ENCODE data around the gene NRCAM.
"Not testable (repeated sequence)": the region's sequence is repeated elsewhere in the genome, so short reads cannot be mapped to it uniquely, and the experiment has no call there.

The NRCAM gene

DNA sequence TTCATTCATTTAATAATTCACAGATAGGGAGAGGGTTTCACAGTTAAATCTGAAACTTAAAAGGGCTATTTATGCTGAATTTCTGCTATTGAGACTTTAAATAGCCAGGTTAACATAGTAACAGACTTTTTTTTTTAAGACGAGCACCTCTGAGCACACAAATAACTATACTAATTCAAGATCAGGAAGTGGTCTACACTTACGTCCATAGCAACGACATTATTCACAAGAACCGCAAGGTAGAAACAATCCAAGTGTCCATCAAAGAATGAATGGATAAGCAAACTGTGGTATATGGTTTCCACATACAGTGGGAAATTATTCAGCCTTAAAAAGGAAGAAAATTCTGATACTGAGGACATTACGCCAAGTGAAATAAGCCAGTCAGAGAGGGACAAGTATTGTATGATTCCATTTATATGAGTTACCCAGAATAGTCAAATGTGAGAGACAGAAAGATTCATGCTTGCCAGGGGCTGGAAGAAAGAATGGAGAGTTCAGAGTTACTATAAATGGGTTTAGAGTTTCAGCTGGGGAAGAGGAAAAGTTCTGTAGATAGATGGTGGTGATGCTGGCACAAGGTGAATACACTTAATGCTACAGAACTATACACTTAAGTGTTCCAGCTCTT lies 185.7 kb downstream of the NRCAM start:
- DNase-seq, result no peak

DNA sequence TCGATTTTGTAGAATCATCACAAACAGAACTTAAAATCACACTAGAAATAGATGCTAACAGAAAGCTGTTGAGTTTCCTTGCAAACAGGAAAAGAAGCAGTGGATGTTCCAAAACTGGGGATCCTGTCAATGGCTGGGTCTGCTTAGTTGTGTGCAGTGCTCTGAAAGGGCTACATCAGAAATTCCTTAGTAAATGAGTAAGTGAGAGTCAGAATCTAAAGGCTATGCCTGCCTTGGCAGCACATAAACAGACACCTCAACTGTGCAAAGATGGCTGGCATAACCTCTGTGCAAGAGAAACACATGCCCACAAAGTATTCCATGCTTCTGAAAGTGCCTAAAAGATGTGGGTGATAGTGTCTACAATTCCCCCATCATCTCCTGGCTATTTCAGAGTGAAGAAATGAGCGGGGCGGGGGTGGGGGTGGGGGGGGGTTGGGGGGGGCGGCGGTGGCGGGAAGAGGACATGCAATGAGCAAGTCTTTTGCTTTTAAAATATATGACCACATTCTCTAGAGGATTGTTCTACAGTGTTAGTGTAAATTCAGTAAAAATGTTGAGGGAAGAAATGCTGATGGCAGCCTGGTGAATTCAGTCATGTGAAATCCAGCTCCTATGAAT lies 187.9 kb downstream of the NRCAM start:
- DNase-seq, result no peak

DNA sequence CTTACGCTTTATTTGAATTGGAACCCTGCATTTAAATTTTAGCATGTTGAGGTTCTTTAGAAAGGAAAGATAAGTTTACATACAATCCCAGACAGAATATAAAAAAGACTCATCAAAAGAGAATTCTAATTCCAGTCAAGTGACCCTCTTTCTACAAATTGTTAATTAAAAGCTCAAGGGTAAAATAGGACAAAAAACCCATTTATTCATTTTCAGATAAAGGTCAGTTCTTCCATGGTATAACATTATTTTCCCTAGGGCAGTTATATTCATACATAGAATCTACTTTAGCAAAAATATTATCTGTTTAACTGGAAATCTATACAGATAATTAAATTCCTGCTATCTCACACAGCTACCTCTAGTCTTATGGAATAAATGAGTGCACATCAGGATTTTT lies 188.6 kb downstream of the NRCAM start:
- DNase-seq, result no peak

DNA sequence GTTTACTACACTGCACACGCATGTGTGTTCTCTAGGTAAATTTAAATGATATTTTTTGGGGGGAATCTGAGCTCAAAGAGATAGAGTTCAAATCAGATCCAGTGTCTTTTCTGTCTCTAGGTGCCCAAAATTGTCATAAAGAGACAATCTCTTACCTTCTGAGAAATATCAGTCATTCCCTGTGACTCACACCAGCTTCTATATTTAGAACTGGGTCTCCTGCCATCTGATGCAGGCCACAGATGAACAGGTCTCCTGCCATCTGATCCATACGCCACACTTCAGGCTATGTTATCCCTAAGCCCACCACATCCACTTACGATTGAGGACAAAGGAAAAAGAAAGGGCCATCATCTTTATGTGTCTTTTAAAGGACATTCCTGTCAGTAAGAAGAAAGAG lies 189.7 kb downstream of the NRCAM start:
- DNase-seq, result no peak

DNA sequence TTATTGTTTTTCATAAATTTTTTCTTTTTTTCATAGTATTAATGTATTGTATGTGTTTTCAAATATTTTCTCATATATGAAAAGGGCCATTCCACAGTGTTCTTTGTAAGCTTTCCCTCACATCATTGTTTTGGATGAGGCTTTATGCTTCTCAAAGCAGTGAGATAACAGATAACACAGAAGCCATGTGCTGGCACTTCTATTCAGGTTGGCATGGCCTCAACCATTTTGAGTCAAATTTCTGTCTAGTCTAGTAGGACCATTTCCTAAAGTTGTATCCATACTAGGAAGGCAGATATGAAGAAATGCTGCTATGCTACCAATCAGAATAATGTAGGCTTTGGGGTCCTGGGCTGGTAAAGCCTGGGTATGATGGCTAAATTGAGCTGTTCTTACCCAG lies 190.2 kb downstream of the NRCAM start:
- no peak for DNase-seq

DNA sequence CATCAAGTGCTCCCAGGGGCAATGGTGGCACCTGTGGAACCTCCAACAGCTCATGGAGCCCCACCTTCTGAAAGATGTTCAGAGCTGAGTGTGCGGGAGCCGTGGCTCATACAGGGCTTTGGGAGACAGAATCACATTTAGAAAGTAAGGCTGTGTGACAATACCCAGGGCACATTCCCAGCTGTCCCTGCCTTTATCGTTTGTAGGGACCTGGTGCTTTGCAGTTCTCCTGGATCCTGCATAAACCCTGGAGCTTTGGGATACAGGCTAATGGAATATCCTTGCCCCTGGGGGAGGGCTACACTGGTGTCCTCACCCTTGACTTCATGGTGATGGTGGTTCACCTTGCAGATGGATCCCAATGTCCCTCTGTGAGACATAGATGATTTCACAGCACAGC lies 191.2 kb downstream of the NRCAM start:
- DNase-seq, result no peak

DNA sequence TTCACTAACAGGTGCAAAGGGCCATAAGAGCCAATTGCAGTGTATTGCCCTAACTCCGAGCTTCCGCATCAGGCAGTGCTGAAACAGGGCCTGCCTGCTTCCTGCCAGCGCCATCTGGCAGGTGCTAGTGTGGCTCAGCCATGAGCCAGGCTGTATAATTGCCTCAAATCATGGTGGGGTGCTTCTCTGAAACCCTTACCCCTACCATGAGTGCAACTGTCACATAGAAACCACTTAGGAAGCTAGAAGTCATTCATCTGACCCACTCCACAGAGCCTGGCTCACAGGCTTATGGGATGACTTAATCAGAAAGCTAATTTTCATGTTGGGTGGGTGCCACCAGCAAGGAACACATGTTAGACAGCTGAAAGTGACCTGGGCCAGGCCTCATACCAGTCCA lies 192.8 kb downstream of the NRCAM start:
- DNase-seq, result peak; percentile 76

DNA sequence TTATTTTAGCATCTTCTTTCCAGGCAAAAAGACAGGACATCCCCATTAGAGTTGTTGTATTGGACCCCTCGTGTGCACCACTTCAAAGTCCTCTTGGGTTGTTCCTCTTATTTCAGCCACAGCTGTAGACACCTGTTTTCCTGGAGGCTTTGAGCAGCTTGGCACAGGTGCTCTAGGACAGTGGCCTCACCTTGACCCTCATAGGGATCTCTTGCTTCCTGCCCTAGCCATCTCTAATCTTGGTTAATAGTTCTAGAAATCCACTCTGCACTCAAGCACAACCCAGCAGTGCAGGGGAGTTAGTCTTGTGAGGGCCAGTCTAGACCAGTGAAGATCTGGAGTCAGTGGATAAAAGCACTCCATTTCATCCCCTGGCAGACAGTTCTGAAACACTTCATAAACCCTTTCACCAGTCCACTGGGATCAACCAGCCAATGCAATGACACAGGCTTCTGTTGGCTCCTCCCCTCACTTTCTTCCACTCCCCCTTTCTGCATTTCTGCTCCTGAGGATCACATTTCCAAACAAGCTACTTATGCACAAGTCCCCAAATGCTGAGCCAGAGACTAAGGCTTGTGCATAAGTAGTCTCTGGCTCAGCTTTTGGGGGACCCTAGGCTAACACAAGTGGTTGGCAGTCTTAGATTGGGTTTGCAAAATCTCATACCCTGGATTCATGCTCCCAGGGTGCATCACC lies 194.5 kb downstream of the NRCAM start:
- no peak for DNase-seq

DNA sequence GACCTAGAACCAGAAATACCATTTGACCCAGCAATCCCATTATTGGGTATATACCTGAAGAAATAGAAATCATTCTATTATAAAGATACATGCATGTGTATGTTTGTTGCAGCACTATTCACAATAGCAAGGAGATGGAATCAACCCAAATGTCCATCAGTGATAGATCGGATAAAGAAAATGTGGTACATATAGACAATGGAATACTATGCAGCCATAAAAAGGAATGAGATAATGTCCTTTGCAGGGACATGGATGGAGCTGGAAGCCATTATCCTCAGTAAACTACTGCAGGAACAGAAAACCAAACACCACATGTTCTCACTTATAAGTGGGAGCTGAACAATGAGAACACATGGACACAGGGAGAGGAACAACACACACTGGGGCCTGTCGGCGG lies 196.8 kb downstream of the NRCAM start:
- DNase-seq, result not testable (repeated sequence)

DNA sequence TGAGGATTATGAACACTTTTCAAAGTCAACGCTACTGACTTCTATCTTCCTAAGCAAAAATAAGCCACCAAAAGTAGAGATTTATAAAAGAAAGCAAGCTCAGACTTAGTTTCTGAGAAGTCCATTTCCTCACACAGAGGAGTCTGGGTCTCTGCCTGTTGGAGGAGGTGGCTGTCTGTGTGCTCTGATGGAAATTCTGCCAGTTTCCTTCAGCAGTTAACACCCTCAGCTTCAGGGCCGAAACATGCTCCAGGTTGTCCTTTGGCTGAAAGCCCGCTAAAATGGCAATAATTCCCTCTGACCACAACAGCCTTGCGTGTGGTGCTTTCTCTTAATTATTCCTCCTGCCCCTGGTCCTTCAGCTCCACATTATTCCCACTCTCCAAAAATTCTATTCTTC lies 198.3 kb downstream of the NRCAM start:
- no peak for DNase-seq

DNA sequence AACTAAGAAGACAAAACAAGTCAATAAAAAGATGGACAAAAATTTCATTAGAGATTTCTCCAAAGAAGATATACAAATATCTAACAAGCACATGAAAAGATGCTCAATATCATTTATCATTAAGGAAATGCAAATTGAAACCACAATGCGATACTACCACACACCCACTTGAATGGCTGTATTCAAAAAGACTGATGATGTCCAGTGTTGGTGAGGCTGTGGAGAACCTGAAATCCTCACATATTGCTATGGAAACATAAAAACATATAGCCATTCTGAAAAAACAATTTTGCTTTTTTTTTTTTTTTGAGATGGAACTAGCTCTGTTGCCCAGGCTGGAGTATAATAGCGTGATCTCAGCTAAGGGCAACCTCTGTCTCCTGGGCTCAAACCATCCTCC lies 202.0 kb downstream of the NRCAM start:
- DNase-seq, result no peak

DNA sequence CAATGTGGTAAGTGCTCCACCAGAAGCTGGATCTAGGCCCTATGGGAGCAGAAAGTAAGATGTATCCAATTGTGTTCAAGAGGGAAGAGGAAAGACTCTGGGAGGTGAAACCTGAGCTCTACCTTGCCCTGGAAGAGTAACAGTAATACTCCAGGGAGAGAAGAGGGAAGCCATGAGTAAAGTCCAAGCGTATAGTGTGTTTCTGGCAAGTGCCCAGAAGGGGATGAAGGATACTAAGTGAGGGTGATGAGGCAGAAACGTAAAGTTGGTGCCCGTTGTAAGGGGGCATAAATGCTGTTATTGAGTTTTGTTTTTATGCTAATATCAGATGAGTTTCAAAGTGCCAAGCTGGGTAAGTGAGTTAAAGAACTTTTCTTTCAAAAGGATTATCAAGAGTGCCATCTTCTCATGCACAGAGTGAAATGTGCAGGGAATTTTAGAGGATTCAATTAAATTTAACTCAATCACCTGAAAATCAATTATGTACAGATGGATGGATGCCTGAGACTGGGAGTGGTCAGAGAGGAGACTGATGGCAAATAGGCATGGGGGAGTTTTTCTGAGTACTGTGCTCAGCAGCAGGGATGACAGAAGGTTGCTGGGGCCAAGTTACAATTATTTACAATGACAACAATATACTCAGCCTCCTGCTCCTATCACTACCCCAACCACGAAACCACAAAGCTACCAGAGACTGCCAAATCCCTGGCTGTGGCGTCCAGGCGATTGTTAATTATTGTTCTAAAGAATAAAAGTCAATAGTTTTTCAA lies 202.8 kb downstream of the NRCAM start:
- DNase-seq, result no peak

DNA sequence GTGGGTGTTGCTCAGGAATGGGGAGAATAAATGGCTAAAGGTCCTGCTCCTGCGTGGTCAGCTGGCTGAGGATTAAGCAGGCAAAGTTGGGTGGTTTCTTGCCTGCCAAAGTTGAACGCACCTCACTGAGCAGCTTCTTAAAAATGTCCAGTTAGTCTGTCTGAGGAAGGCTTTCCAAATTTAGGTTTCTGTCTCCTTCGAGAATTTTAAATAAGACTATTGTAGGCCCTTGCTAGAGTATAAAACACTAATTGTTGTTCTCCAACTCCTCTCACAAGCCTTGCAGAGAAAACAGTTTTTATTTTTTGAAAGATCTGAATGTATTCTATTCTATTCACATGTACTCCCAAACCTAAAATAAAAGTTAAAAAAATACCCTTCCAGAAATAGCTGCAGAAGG lies 204.1 kb downstream of the NRCAM start:
- no peak for DNase-seq

DNA sequence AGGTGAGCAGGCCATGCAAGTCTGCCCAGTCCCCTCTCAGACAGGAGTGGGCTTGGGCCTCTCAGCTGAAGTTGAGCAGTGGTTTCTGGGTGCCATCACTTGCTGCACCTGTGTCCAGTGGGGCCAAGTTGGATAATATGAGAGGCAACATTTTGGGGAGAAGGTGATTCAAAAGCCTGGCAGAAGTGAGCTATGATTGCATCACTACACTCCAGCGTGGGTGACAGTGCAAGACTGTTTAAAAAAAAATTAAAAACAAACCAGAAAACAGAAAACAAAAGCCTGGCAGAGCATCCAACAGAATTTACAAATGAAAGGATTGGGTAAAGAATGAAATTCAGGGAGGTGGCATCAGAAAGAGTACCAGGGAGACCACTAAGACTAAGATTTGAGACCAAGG lies 204.5 kb downstream of the NRCAM start:
- DNase-seq, result no peak

DNA sequence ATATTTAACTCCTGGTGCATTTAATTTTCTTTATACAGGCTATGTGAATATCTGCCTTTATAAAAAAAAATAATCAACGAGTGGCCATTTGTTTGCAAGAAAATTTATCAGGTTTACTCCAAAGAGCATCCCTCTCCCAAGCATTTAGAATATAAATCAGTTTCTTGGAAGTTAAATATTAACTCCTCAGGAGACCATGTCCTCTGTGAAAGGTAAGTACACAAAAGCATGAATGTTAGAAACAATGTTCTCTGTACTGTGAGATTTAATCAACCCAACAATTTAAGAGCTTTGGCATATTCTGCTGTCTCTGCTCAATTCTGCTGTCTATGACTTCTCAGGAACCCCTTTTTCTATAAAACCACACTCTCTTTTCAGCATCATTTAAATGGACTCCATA lies 206.8 kb downstream of the NRCAM start:
- DNase-seq, result no peak

DNA sequence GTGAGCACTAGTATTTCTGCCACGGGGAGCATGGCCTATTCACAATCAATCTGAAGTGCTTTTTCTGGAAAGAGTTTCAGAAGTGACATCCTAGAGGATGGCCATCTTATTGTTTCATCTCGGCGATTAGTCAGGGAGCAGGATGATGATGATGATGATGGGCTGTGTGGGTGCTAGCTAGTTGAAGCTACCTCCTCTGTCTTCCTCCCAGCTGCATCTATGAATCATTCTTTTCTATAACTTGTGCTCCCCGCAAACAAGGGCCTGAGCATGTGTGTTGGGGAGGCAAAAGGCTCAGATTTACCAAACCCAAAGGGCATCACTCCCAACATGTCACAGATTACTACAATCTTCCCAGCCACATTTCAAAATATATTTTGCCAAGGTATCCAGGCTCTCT lies 207.4 kb downstream of the NRCAM start:
- DNase-seq, result no peak

DNA sequence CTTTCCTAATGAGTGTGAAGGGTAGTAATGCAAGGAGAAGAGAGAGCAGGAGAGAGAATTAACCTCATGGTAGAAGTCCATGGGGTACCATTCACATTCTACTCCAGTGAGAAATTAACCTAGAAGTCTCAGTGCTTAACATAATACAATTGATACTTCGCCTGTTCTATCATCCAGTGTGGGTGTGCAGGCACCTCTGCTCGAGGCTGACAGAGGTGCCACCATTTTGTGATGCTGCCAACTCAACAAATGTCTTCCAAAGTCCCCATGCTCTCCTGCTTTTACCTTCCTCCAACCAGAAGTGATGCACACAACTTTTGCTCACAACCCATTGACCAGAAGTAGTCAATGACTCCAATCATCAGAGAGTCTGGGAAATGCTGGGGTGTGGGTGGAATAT lies 207.8 kb downstream of the NRCAM start:
- DNase-seq, result no peak

DNA sequence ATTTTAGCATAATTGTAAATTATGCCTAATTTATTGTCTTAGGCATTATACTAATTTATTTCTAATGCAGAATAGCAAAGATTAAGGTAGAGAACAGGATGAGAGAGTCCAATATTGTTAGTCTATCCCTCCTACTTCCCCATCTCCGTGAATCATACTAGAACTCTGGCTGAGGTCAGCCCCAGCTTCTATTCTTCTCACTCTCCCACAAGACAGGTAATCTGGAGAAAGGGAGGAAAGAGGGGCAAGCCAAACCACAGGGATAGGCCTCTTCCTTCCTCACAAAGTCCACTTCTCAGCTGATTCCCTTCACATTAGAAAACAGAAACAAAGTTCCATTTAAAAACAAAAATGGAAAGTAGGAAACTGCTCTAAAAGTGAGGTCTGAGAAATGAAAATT lies 208.6 kb downstream of the NRCAM start:
- DNase-seq, result no peak

DNA sequence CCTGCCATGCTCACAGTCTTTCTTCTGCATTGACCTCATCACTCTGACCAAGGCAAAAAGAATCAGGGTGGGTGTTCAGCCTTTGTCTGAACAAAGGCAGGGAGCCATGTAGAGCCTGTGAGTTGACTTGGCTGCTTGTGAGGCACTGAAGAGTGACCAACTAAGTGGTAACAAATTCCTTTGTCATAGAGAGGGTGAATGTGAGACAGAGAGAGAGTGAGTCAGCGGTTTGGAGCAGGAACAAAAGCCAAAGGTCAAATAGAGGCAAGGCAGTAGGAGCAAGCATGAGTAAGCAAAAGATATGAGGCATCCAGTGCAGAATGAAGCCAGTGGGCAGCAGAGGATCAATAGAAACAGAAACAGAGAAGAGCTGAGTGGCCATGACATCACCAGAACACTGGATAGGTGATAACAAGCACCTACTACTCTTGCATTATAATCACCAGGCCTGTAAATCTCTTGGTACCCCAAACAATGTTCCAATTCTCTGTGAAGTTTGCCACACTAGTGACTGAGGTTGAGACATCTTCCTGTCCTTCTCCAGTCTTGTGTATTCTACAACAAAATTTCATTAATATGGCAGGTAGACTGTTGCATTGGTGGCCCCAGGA lies 209.9 kb downstream of the NRCAM start:
- DNase-seq, result peak; percentile 48

DNA sequence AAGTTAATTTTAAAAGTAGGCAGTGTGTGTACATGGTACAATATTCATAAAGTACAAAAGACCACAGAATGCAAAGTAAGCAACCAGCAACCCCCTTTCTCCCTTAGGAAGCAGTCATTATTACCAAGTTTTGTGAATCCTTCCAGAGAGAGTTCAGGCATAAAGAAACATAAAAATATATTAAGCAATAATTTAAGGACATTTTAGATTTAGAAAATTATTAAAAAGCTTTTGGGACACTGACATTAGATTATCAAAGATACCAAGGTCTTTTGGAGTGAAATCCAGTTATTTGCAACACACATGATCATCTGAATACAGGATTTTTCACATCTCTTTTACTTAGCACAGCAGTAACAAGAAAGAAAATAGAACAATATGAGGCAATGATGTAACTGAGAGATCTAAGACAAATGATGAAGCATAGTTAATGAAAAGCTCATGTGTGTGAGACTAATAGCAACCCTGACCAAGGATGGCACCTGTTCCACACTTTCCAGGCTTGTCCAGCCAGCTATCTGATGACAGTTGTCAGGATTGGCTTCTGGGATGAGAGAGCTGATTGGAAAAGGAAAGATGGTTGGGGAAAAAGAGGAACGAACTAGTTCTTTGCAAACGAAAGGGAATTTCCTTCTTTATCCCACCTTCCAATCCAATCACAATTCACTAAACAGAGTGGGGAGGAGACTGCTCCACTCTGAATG lies 210.6 kb downstream of the NRCAM start:
- no peak for DNase-seq

DNA sequence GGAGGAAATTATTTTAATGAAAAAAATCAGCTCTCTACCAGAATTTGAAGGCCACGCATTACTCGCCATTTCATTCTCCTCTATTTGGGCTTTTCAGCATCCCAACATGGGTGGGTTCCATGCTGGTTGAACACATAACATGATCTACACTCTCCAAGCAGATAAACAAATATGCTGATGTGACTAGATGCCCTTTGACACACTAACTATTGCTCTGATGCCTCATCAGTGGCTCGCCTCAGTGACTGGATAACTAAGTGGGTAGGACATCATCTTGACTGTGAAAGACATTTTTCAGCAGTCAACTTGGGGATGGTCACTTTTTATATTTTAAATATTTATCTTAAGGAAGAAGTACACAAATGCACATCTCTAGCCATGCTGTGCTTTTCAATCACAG lies 212.1 kb downstream of the NRCAM start:
- no peak for DNase-seq

DNA sequence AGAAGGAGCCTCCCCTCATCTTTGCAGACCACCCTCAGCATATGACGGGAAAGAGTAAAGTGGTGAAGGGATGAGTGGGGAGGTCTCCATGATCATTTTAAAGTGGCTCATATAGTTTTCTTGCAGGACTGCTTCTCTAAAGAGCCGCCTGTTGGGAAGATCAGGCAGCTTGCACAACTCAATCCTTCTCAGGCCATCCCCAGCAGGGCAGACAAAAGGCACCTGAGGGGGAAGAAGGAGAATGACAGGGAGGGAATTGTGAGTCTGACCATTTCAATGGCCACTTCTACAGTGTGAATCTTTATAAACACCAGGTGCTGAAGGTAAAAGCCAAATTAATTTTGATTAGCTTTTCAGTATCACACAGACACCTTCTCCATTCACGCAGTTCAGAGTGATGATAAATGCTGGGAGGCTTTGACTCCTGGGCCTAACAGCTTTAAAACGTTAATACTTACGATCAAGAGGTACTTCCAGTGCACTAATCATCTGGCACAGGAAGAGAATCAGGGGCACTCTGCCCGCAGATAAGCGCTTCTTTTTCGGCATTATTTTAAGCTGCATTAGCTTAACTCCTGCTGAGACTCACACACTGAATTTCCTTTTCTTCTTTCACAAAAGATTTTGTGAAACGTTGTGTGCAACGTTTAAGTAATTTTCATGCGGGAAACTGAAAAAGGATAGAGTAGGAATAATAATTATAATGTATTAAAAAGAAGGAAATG lies 216.6 kb downstream of the NRCAM start:
- no peak for DNase-seq

Data from SHP77 treated with DMSO at 0.1 percent for 48 hours (cell line).